ENCODE data around the gene GMEB2.
"Not testable (repeated sequence)": the region's sequence is repeated elsewhere in the genome, so short reads cannot be mapped to it uniquely, and the experiment has no call there.

GMEB2 gene

DNA sequence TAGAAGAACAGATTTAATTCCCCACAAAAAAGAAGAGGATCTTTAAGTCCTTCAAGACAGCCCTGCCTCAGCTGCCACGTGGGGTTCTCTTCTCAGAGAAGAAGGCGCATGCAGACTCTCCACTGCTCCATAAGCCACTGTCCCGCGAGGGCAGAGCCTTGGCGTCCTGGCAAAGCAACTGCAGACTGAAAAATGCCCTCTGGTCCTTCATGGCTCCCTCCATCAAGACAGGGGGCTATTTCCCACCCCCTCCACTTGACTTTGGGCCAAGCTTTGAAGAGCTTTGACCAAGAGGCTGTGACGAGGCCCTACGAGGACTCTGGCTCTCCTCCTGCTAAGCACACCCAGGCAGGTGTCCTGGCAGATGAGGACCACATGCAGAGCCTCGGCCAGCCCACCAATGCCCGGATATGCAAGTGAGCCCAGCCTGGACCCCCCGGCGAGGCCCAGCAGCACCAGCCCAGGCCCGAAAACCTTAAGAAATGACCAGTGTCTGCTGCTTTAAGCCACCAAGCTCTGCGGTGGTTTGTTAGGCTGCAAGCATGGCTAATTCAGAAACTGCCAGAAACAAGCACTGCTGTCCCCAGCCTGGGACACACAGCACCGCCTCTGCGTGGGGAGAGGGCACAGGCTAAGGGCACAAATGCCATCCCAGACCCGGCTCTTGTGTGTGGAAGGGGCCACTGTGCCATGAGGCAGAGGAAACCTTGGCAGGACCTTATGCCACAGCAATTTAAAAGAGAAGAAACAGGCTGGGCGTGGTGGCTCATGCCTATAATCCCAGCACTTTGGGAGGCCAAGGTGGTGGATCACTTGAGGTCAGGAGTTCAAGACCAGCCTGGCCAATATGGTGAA lies 16.1 kb downstream of the GMEB2 start:
- no peak for DNase-seq

DNA sequence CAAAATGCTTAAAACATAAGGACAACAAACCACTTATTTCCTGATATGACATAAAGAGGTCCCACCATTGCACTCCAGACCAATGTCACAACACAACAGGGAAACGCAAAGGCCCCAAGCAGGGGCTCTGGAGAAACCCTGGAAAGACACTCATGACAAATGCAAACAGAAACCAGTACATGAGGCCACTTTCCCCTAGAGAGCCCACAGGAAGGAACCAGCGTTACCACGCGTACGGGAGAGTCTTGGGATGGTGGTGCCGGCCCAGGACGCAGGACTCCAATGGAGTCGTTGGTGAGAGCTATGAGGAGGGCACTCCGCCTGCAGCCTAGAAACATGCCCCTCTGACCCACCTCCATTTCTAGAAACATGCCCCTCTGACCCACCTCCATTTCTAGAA lies 20.2 kb downstream of the GMEB2 start:
- no peak for DNase-seq

DNA sequence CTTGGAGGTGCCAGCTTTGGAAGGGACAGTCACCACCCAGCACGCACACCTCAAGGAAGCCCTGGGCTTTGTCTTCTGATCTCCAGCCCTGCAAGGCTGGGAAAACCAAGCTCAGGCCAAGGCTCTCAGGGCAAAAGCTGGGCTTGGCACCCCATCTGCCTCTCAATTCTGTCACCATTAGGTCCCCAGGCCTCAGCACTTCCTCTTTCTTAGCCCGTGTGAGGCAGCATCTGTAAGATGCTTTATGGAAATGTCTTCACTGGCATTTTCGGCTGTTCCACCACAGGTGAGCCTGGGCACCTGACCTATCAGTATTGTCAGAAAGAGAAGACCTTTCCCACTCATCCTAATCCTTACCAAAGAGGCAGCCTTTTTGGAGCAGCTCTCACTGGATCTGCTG lies 24.6 kb downstream of the GMEB2 start:
- no peak for DNase-seq

DNA sequence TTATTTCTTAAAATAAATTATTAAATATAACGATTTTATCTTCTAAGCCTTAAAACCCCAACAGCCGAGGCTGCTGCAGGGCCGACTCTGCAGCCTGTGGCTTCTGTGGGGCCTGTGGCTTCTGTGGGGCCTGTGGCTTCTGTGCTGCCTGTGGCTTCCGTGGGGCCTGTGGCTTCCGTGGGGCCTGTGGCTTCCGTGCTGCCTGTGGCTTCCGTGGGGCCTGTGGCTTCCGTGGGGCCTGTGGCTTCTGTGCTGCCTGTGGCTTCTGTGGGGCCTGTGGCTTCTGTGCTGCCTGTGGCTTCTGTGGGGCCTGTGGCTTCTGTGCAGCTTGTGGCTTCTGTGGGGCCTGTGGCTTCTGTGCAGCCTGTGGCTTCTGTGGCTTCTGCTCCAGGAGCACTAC lies 25.2 kb downstream of the GMEB2 start:
- DNase-seq: not testable (repeated sequence)

DNA sequence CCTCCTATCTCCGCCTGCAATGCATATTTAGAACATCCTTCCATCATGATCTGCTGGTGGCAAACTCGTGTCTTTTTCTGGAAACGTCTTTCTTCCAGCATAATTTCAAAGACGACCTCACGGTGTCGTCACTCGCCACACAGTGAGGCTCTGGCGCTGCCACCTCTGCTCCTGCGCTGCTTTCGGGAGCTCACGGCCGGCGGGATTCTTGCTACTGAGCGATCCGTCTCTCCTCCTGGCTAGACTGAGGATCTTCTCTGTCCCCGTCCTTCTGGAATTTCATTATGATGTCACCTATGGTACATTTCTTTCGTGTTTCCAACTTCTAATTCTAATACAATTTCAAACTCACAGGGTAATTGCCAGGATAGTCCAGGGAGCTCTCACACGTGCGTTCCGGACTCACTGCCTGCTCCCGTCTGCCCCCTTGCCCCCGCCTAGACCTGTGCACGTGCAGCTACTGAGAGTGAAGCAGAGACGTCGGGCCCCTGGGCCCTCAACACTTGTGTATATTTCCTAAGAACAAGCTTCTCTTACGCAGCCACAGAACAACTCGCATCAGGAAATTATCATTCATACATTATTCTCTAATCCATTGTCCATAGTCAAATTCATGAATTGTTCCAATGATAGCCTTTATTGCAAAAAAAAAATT lies 27.4 kb downstream of the GMEB2 start:
- no peak for DNase-seq

DNA sequence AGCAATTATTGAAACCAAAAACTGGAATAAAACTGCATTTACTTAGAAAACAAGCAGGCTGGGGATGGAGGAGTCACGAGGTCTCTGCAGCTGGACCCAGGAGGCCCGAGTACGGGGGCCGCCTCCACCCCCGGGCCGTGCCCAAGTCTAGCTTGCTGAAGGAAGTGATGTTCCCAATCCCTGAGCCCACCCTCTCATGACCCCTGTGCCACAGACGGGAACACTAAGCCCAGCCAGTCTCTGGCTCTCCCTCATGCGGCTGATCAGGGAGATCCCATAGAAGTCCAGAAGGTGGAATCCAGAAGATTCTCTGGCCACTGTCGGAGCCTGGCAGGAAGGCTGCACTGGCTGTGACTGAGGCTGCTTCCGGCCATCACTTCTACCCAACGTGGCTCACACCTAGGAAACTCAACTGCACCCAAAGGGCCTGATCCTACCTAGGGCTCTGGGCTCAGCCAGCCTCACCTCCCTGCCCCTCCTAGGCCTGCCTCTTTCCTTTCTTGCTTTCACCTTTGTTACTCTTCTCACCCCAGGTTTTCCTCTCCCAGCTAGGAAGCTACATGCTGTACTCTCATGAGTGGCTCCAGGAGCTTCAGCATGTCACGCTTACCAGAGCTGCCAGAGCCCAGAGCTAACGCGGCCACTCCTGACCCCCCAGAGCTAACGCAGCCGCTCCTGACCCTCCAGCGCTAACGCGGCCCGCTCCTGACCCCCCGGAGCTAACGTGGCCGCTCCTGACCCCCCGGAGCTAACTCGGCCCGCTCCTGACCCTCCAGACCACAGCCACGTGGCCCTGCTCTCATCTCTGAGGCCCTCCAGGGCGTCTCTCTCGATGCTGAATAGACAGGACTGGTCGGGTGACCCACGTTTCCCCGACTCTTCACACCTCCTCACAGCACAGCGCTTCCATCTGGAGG lies 28.2 kb downstream of the GMEB2 start:
- DNase-seq: no peak

DNA sequence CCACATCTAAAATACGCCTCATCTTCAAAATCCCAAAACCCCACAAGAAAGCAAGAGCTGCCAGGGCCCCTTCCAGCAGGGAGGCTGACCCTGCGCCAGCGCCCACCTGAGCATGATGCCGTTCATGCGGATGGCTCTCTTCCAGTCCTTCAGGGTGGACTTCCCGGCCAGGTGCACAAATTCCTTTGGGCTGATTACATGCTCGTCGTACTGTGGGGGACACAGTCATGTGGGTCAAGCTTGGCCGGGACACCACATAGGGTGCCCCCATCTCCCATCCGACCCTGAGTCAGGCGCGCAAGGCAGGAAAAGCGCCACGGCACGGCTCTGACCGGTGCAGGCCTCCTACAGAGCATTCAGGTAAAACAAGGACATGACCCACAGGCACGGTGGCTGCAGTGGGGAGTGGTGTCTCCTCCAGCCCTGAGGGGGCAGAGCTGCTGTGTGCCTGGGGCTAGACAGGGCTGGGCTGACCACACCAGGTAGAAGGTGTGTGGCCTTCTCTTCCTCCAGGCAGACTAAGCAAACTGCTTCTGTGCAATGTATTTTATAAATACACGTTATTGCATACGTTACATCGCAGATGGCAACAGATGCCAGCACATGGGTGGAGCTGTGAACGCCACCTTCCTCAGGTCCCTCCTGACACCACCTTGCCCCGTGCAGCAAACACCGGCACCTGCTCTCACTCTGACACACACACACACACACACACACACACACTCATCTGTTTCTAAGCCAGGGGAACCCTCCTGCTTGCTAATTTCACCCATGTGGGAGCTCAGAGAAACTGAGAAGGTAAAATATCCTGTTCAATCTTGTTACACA lies 29.0 kb downstream of the GMEB2 start:
- DNase-seq: no peak

DNA sequence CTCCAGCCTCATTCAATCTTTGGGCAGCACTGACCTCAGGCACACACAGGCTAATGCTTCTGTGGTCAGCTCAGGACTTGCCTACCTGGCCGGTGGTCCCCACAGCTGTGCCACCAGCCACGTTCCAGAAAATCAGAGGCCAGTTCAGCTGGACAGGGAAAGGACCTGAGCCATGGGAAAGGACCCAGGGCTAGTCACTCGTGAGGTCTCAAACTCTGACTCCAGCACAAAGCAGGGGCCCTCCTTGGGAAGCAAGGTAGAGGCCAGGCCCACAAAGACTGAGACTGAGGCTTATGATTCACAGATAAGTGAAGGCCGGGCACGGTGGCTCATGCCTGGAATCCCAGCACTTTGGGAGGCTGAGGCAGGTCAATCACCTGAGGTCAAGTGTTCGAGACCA lies 30.5 kb downstream of the GMEB2 start:
- no peak for DNase-seq

DNA sequence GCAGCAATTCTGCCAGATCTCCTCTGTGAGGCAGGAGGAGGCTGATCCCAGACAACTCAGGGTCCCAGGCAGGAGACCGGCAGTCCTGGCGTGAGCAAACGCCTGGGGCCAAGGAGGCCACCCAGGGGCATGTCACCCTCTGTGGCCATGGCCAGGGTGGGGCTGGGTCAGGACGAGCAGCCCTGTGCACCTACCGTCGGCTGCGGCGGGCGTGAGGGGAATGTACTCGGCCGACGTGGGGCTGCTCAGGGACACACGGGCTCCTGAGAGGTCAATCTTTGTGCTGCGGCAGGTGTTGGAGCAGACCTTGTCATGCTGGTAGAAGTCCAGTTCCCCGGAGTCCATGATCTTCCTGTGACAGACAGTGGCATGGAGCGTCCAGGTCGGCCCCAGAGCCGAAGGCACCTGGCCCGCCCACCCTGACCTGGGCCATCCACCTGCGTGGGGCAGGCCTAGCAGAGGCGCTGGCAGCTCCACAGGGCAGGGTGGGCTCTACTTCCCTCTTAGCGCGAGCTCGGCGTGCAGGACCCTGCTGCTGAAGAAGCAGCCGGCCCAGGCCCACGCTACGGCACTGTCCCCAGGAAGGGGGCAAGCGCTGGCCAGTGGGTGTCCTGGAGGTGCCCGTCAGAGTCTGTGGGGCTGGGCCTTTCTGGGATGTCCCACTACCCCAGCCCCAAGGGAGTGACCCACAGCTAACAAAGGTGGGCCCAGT lies 31.3 kb downstream of the GMEB2 start:
- DNase-seq: no peak

DNA sequence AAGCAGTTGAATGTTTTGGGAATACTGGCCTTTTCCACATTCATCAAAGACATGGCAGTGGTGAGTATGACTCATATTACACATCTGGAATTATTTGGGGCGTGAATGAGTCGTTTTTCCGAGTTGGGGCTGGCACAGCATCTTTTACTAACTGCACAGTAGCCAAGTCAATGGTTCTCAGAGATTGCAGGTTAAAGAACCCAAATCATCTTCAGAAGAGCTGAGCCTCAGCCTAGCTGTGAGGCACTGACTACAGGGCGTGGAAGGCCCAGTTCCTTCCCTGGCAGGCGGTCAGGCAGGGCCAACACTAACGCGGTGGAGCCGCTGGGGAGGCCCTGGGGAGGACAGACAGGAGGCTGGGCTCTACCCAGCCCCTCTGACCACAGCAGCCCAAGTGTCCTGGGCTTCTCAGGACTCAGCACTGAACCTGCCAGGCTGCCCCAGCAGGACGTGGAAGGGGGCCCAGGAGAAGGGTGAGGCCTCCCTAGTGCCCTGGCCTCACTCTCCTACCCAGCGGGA lies 32.8 kb downstream of the GMEB2 start:
- no peak for DNase-seq

DNA sequence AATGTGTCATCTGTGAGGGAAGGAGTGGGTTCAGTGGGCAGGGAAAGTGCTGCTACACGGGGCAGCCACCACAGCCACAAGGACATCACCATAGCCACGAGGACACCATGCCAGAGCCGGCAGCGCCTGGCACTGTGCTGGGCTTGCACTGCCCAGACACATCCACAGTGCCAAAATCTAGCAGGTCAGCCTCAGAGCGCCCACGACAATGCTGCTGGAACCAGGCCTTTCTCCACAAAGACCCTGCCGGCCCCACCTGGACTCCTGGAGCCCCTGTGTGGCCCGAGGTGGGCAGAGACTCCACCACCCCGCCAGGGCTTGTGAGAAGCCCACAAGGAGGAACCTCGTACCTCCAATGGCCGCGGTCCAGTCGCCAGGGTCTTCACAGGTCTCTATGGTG lies 34.2 kb downstream of the GMEB2 start:
- no peak for DNase-seq

DNA sequence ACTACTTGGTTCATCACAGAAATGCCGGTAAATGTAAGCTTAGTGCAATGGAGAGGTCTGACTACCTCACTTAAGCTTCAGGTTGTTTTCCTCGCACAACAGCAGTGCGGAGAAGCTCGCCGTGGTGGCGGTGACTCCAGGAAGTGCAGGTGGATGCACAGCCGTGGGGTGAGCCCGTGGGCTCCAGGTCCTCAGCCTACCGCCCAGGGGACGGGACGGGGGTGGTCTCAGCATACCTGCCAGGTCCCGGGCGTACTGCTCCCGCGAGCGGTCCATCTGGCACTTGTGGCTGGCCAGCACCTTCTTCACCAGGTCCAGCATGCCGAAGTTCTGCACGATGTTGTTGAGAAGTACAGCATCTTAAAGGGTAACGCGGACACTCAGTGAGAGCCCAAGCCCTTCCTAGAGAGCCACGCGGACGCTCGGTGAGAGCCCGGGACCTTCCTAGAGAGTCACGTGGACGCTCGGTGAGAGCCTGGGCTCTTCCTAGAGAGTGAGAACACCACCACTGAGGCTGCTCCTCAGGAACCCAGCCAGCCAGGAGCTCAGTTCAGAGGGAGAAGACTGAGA lies 35.0 kb downstream of the GMEB2 start:
- no peak for DNase-seq

DNA sequence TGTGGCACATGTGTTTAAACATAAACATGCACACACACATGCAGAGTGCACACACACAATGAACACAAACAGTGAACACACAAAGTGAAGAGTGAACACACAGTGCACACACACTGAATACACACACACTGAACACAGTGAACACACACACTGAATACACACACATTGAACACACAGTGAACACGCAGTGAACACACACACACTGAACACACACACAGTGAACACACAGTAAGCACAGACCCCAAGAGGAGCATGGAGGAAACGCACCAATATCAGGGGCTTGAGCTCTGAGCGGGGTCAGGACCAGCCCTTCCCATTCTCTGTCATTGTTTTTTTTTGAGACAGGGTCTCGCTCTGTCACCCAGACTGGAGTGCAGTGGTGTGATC lies 35.8 kb downstream of the GMEB2 start:
- no peak for DNase-seq

DNA sequence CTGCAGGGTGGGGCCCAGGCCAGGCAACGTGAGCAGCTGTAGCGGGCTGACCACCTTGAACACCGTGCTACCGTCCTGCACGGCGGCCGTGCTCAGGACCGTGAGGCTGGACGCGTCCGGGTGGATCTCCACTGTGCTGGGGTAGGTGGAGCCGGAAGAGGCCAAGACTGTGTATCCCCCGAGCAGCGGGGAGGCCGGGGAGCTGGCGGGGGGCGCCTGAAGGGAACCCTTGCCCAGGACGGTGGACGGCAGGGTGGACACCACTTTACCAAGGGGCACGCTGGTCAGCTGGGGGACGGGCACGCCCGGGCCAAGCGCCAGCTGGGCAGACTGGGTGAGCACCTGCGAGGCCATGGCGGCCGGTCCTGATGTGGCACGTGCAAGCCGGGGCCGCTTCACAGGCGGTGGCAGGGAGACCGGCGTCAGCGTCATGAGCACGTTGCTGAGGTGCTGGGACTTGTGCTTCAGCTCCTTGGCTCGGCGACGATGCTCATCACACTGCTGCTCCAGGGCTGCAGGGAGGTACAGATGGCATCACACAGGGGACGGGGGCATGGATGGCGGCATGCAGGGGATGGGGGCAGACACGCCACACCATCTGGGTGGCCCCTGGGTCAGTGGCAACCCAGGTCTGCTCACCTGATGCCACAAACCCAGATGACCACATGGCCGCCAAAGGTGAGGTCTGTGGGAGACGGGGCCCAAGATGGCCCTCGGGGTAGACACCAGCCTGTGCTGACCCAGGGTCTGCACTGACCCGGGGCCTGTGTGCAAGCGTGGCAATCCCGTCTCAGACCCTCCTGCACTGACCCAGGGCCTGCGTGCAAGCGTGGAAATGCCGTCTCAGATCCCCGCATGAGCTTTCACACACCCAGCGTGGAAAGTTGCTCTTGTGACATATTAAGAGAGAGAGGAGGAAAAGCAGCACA lies 36.4 kb downstream of the GMEB2 start:
- no peak for DNase-seq

DNA sequence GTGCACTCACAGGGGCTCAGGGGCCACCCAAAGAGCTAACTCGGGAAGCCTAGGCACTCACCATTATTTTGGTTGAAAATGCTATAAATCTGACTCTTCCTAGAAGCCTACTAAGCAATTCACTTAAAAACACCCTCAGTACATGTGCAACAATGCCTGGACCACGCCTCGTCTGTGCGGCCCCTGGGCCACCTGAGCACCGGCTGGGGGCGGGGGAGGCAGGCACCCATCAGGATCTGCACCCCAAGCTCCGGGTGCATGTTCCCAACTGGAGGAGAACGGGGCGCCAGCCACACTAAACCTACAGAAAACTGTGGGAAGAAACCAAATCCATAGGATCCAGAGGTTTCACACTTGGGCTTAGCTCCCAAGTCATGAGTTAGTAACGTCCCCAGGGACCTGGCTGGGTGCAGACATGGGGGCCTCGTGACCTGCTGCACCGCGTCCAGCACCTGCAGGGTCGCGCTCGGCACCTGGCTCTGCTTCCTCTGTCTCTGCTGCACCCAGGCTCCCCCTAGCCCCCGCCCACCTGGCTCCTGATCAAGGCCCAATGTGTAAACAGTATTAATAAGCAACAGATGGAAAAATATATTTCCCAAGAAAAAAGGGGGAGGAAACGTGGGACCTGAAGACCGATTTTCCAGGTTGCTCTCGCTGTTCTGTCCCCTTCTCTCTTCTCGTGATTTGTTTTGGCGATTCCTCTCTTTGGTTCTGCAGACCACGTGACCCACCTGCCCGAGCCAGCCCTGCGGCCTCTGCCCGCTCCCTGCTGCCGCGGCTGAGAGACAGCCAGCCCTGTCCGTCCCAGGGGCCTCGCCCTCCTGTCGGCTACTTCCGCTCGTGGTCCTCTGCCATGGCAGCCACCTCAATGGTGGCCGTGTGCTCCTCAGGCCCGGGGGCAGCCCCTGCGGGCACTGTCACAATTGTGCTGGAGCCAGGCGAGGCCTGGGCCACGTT lies 37.4 kb downstream of the GMEB2 start:
- no peak for DNase-seq

DNA sequence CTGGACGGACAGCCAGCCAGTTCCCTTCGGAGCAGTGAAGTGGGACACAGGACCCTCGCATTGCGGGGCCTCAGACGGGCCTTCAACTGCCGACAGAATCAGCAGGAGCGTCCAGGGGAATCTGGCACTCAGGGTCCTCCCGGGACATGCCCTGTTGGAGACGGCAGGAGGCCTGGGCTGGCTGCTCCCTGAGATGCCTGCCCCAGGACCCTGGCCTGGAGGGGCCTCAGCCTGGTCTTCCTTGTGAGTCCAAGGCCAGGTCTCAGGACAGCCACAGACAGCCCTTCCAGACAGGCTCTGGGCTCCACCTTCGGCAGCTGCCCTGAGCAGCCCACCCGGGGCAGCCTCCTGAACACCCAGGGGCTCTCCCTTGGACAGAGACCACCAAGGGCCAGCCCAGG lies 38.3 kb downstream of the GMEB2 start:
- no peak for DNase-seq

DNA sequence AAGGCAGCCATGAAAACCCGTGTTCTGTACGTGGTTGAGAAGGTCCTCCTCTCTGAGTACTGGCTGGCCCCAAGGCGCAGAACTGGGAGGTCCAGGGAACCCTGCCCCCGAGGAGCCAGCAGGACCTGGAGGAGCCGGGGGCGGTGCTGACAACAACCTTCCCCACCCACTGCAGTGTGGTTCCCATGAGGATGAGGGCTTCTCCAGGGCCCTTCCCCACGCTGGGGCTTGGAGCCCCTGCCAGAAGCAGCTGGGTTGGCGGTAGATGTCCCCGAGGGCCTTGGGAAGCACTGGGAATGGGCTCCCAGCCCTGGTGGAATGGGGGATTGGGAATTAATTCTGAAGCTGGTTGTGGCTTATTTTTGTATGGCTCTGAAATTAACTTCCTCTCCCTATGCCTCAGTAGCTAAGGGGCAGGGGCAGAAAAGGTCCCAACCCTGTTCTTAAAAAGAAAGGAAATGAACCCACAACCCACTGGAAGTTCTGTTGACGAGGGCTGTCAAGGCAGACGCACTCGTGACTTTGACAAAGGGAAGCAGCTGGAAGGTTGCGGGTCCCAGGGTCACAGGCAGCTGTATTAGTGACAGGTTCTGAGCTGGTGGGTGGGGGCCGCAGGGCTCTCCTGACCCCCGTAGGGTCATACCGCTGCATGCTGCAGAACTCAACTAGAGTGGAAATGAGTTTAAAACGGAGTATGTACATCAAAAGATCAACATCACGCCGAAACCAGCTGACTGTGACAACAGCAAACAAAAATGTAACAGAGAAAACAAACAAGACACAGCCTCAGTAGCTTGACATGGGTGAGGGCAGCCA lies 38.9 kb downstream of the GMEB2 start:
- no peak for DNase-seq

DNA sequence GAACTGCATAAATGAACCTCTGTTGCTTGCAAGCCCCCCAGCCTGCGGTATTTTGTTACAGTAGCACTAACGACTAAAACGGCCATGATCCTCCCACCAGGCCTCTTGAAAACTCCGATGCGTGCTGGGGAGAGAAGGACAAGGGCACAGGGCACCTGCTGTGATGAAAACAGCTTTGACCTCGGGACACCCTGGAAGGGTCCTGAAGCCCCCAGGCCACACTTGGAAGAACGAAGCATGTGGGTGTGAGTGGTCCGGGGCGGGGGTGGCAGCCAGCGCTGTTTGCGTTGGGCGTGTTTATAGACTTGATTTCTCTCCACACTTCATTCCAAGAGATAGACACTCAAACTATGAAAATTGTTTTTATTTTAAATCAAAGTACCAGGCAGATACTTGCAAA lies 39.6 kb downstream of the GMEB2 start:
- DNase-seq: no peak
